ENCODE data around the gene SLC9A3. TPM values are rescaled to one million over a fixed set of nuclear protein-coding genes. Genes with fewer than 3 reads are reported as not detected.

Gene SLC9A3
- total RNA-seq, 1 experiment from 2014 or later = 1.5 TPM

DNA sequence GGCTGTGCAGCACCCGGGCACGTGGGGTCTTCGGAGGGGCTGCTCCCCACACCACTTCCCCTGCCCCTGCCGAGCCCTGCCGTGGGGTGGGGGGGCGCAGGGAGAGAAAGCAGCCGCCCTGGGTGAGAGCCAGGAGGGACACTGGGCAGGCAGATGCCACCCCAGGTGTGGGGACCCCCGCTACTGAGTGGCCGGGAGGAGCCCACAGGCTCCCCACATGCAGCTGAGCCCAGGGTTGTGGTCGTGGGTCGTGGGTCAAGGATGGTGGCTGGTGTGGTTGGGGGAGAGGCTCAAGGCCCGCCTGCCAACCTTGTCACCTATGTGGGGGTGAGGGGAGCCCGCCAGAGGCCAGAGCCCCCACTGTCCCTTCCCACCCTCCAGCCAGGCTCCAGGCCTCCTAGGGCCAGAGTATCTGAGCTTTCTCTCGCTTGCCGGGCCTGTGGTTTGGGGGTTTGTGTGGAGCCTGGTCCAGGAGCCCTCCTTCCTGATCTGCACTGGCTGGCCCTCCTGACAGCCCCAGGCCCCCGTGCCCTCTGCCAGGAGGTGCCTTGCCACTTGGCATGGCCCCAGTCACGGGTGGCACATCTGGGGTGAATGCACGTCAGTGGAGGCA is 45.8 kb downstream of the SLC9A3 start (continued):
- TF ChIP-seq RAD21 (IDR thresholded peaks at IDR 0.05; ENCODE audit: low read depth) = no peak
- TF ChIP-seq CTCF (IDR thresholded peaks at IDR 0.05 in 2 of 3, conservative IDR thresholded peaks at IDR 0.05 in 1 of 3; ENCODE audit: borderline replicate concordance in 1 of 3, insufficient read depth in 1 of 3, low read depth in 2 of 3, low read length in 2 of 3) = no peak
- no peak for TF ChIP-seq FOSL1 (IDR thresholded peaks at IDR 0.05; ENCODE audit: low read depth)
- TF ChIP-seq EZH2phosphoT487 (IDR thresholded peaks at IDR 0.05; ENCODE audit: borderline replicate concordance) = no peak
- TF ChIP-seq ZNF274 (IDR thresholded peaks at IDR 0.05; ENCODE audit: low read depth, low read length) = no peak
- TF ChIP-seq TCF7L2 (IDR thresholded peaks at IDR 0.05; ENCODE audit: borderline replicate concordance, extremely low read depth, insufficient read depth, insufficient read length) = no peak
- TF ChIP-seq POLR2A (IDR thresholded peaks at IDR 0.05; ENCODE audit: borderline replicate concordance, extremely low read depth, insufficient read depth, insufficient read length) = no peak
- TF ChIP-seq SIN3A (IDR thresholded peaks at IDR 0.05; ENCODE audit: low read depth) = no peak
- TF ChIP-seq ELF1 (IDR thresholded peaks at IDR 0.05; ENCODE audit: borderline replicate concordance, low read depth) = no peak
- TF ChIP-seq SRF (IDR thresholded peaks at IDR 0.05; ENCODE audit: low read depth) = no peak

DNA sequence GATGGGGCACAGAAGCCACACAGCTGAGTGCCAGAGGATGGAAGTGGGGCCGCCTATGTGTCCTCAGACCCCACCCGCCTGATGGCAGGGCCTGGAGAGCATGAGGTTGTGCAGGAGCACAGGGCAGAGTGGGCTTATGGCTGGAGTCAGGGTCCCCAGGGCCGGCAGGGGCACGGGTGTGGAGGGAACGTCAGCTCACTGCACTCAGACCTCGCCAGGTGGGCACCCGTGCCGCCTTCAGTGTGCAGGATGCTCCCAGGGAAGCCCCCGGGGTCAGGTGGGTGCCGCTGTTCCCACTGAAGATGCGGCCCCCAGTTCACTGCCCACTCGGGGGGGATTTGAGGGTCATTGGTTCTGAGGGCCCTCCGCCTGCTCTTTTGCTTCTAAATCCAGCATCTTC is 46.4 kb downstream of the SLC9A3 start:
- no peaks in the 10 kb centered on the region; the same call in 1 of the 2 replicates for H3K79me2 ChIP-seq (ENCODE audit: insufficient read depth, low read length)
- DNase-seq (ENCODE audit: low read depth, low spot score) (no peak), ATAC-seq (no peak)
- BruUV-seq (replicated peaks) = no TSS peak
- no peak overlapping the region for H3K27ac ChIP-seq (ENCODE audit: low read depth, low read length)
- no peaks in the 10 kb centered on the region for H3K36me3 ChIP-seq (ENCODE audit: control insufficient read depth in 1 of 2, insufficient read depth in 2 of 2, low read length in 2 of 2)
- peaks cover 0 to 16% of the 10 kb centered on the region in 2 experiments; a peak in 2 of 4 replicates for H3K4me1 ChIP-seq (ENCODE audit: control insufficient read depth in 1 of 2, insufficient read depth in 2 of 2, low read length in 2 of 2)
- TF ChIP-seq ELF1 (IDR thresholded peaks at IDR 0.05; ENCODE audit: borderline replicate concordance, low read depth) (no peak), SIN3A (IDR thresholded peaks at IDR 0.05; ENCODE audit: low read depth) (no peak), CTCF (IDR thresholded peaks at IDR 0.05 in 2 of 3, conservative IDR thresholded peaks at IDR 0.05 in 1 of 3; ENCODE audit: borderline replicate concordance in 1 of 3, insufficient read depth in 1 of 3, low read depth in 2 of 3, low read length in 2 of 3) (no peak), JUND (IDR thresholded peaks at IDR 0.05) (no peak), EGR1 (IDR thresholded peaks at IDR 0.05; ENCODE audit: low read depth) (no peak), SP1 (IDR thresholded peaks at IDR 0.05; ENCODE audit: low read depth) (no peak), POLR2A (IDR thresholded peaks at IDR 0.05; ENCODE audit: borderline replicate concordance, extremely low read depth, insufficient read depth, insufficient read length) (no peak), FOSL1 (IDR thresholded peaks at IDR 0.05; ENCODE audit: low read depth) (no peak), POLR2AphosphoS5 (IDR thresholded peaks at IDR 0.05; ENCODE audit: low read depth, low read length) (no peak)
- TF ChIP-seq, protein P1, sequence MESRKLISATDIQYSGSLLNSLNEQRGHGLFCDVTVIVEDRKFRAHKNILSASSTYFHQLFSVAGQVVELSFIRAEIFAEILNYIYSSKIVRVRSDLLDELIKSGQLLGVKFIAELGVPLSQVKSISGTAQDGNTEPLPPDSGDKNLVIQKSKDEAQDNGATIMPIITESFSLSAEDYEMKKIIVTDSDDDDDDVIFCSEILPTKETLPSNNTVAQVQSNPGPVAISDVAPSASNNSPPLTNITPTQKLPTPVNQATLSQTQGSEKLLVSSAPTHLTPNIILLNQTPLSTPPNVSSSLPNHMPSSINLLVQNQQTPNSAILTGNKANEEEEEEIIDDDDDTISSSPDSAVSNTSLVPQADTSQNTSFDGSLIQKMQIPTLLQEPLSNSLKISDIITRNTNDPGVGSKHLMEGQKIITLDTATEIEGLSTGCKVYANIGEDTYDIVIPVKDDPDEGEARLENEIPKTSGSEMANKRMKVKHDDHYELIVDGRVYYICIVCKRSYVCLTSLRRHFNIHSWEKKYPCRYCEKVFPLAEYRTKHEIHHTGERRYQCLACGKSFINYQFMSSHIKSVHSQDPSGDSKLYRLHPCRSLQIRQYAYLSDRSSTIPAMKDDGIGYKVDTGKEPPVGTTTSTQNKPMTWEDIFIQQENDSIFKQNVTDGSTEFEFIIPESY (IDR thresholded peaks at IDR 0.05; ENCODE audit: extremely low read depth, insufficient replicate concordance, low read length) = no peak
- TF ChIP-seq, protein P2, sequence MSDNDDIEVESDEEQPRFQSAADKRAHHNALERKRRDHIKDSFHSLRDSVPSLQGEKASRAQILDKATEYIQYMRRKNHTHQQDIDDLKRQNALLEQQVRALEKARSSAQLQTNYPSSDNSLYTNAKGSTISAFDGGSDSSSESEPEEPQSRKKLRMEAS (IDR thresholded peaks at IDR 0.05) = no peak
- no peaks in the 10 kb centered on the region for H3K27me3 ChIP-seq (ENCODE audit: insufficient read depth, low read length)
- H3K9me3 ChIP-seq (ENCODE audit: control insufficient read depth in 1 of 2, insufficient read depth in 1 of 2, low read depth in 1 of 2, low read length in 2 of 2) = no peaks in the 10 kb centered on the region
- H3K9me2 ChIP-seq (ENCODE audit: insufficient read depth) = no peaks in the 10 kb centered on the region
- ChIA-PET POLR2A (no interaction called here), RAD21 (ENCODE audit: low non-redundant PET in 1 of 2, low total read pairs in 2 of 2, uncharacterized antibody in 2 of 2, unreplicated experiment in 2 of 2) (no interaction called here), CTCF (no interaction called here)
- H3K9ac ChIP-seq (ENCODE audit: low read length) = no peak overlapping the region
- H3K4me3 ChIP-seq (replicated peaks in 1 of 2; ENCODE audit: low read depth in 1 of 2, low read length in 2 of 2) = no peak overlapping the region
- no peak overlapping the region for H3K4me2 ChIP-seq (ENCODE audit: low read length)
- H2AFZ ChIP-seq (ENCODE audit: low read depth, low read length, poor library complexity, severe bottlenecking) = no peak overlapping the region
- intact Hi-C loops (cut with micrococcal nuclease) = no loop called here
- no peaks in the 10 kb centered on the region for H4K20me1 ChIP-seq (ENCODE audit: insufficient read depth)
